Fibroblast of the aortic adventitia (primary cell): ENCODE data around the gene CAPZA2. TPM values are rescaled to one million over a fixed set of nuclear protein-coding genes. Genes with fewer than 3 reads are reported as not detected.

Experiments used
- DNase-seq: peaks from one replicate; pipeline ENCODE4 v3.0.0-alpha.2; 2010; ENCODE audit warnings: low read depth
- H3K4me3 ChIP-seq: 2 replicates; pipeline ENCODE4 v1.5.1; 2011; ENCODE audit warnings: low read depth, mild to moderate bottlenecking, control low read depth, low read length, moderate library complexity
- total RNA-seq: library from RNA; depleted of rRNA; stranded (reverse); fragments of >200 nt; gene quantifications from 2 replicates; pipeline ENCODE4 v1.2.3, GENCODE V29; 2012; ENCODE audit warnings: low replicate concordance
- TF ChIP-seq, protein P1 (sequence below): IDR thresholded peaks from 2 replicates; pipeline ENCODE4 v1.5.1; 2011; ENCODE audit warnings: mild to moderate bottlenecking, low read length, control low read depth, inconsistent platforms; ENCODE audit not compliant: insufficient read depth

CAPZA2 gene
- total RNA-seq, 1 donor: 174 TPM

GRCh38 chr7:116888895-116889294 lies 26.5 kb downstream of the CAPZA2 start:
- H3K4me3 ChIP-seq: no peak overlapping the region
- DNase-seq: no peak
- TF ChIP-seq, protein P1, sequence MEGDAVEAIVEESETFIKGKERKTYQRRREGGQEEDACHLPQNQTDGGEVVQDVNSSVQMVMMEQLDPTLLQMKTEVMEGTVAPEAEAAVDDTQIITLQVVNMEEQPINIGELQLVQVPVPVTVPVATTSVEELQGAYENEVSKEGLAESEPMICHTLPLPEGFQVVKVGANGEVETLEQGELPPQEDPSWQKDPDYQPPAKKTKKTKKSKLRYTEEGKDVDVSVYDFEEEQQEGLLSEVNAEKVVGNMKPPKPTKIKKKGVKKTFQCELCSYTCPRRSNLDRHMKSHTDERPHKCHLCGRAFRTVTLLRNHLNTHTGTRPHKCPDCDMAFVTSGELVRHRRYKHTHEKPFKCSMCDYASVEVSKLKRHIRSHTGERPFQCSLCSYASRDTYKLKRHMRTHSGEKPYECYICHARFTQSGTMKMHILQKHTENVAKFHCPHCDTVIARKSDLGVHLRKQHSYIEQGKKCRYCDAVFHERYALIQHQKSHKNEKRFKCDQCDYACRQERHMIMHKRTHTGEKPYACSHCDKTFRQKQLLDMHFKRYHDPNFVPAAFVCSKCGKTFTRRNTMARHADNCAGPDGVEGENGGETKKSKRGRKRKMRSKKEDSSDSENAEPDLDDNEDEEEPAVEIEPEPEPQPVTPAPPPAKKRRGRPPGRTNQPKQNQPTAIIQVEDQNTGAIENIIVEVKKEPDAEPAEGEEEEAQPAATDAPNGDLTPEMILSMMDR: no peak

GRCh38 chr7:116895849-116896248 lies 33.5 kb downstream of the CAPZA2 start:
- no peak for DNase-seq
- TF ChIP-seq, protein P1: no peak
- H3K4me3 ChIP-seq: no peak overlapping the region

DNA sequence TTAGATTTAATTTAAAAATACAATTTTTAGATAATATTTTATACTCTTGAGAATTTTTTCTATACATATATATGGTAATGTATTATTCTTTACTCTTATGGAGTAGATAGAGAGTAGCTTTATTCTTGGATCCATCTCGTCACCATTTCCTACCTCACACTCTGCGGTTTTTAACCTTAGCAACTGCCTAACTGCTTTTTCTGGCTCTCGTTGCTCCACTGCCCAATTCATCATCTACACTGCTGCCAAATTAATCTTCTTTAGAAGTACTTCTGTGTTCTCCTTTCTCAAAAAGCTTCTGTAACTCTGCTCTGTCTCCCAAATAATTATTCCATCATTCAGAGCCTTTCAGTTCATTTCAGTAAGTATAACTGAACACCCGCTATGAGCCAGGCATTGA lies 35.3 kb downstream of the CAPZA2 start:
- TF ChIP-seq, protein P1: no peak
- no peak for DNase-seq
- H3K4me3 ChIP-seq: no peak overlapping the region

- TF ChIP-seq, protein P1: no peak
- no peak overlapping the region for H3K4me3 ChIP-seq
- DNase-seq: no peak
These were observed 36.9 kb downstream of the CAPZA2 start for GRCh38 chr7:116899308-116899707.

GRCh38 chr7:116901143-116901542 lies 38.8 kb downstream of the CAPZA2 start:
- DNase-seq: no peak
- H3K4me3 ChIP-seq: no peak overlapping the region
- TF ChIP-seq, protein P1: no peak

- TF ChIP-seq, protein P1: no peak
- H3K4me3 ChIP-seq: no peak overlapping the region
- no peak for DNase-seq
These were observed 40.5 kb downstream of the CAPZA2 start for GRCh38 chr7:116902867-116903266.

GRCh38 chr7:116906391-116906790 lies 44.0 kb downstream of the CAPZA2 start:
- H3K4me3 ChIP-seq: no peak overlapping the region
- TF ChIP-seq, protein P1: no peak
- DNase-seq: no peak
